ENCODE measurements around the gene RGPD8.
"Not testable (repeated sequence)": the region's sequence is repeated elsewhere in the genome, so short reads cannot be mapped to it uniquely, and the experiment has no call there.

Gene RGPD8

GRCh38 chr2:112434890-112435715 lies 1.7 kb upstream of the RGPD8 start:
- DNase-seq: not testable (repeated sequence)

- DNase-seq: no peak
Measured at GRCh38 chr2:112433932-112434730, 686 bp upstream of the RGPD8 start.

- not testable (repeated sequence) for DNase-seq
Measured at GRCh38 chr2:112432735-112433479, 538 bp downstream of the RGPD8 start.

GRCh38 chr2:112432390-112432734 lies 1.1 kb downstream of the RGPD8 start:
- not testable (repeated sequence) for DNase-seq

GRCh38 chr2:112431587-112432295 lies 1.7 kb downstream of the RGPD8 start:
- DNase-seq: not testable (repeated sequence)

- not testable (repeated sequence) for DNase-seq
Measured at GRCh38 chr2:112424553-112424952, 8.9 kb downstream of the RGPD8 start.

- not testable (repeated sequence) for DNase-seq
Measured at GRCh38 chr2:112416860-112417259, 16.6 kb downstream of the RGPD8 start.

GRCh38 chr2:112360055-112360454 lies 73.4 kb downstream of the RGPD8 start:
- DNase-seq: not testable (repeated sequence)

- not testable (repeated sequence) for DNase-seq
Measured at GRCh38 chr2:112354335-112354734, 79.1 kb downstream of the RGPD8 start.

- not testable (repeated sequence) for DNase-seq
Measured at GRCh38 chr2:112352809-112353603, 80.4 kb downstream of the RGPD8 start.

- DNase-seq: not testable (repeated sequence)
Measured at GRCh38 chr2:112352292-112352691, 81.2 kb downstream of the RGPD8 start.

- DNase-seq: no peak
Measured at GRCh38 chr2:112345030-112346027, 88.1 kb downstream of the RGPD8 start.

GRCh38 chr2:112343827-112344585 lies 89.4 kb downstream of the RGPD8 start:
- no peak for DNase-seq

- no peak for DNase-seq
Measured at GRCh38 chr2:112342067-112342550, 91.3 kb downstream of the RGPD8 start.

GRCh38 chr2:112340475-112341267 lies 92.8 kb downstream of the RGPD8 start:
- DNase-seq: no peak

GRCh38 chr2:112339986-112340385 lies 93.5 kb downstream of the RGPD8 start:
- no peak for DNase-seq

GRCh38 chr2:112335600-112335999 lies 97.8 kb downstream of the RGPD8 start:
- DNase-seq: no peak

- no peak for DNase-seq
Measured at GRCh38 chr2:112332123-112332696, 101.2 kb downstream of the RGPD8 start.
